HepG2 (cell line): ENCODE data around the gene LENG1. TPM values are rescaled to one million over a fixed set of nuclear protein-coding genes. Genes with fewer than 3 reads are reported as not detected.

Experiments
- CENPBD1 ChIP-seq: sonication (generic); formaldehyde crosslinking; IDR thresholded peaks from 2 replicates; pipeline ENCODE4 v1.8.0; 2022; ENCODE audit warnings: missing genetic modification reagents, low read depth, mild to moderate bottlenecking, borderline replicate concordance
- DBP ChIP-seq: sonication (generic); formaldehyde crosslinking; IDR thresholded peaks from 2 replicates; pipeline ENCODE4 v1.4.0; 2020; ENCODE audit warnings: missing genetic modification reagents; ENCODE audit errors: not compliant biosample characterization
- GATAD1 ChIP-seq: IDR thresholded peaks from 2 replicates; pipeline ENCODE4 v1.6.1; 2016; ENCODE audit warnings: missing genetic modification reagents, missing compliant biosample characterization
- HDAC1 ChIP-seq: sonication (generic); formaldehyde crosslinking; IDR thresholded peaks from 2 replicates; pipeline ENCODE4 v1.5.1; 2020; ENCODE audit warnings: mild to moderate bottlenecking, missing genetic modification reagents
- KLF13 ChIP-seq: sonication (generic); formaldehyde crosslinking; IDR thresholded peaks from 2 replicates; pipeline ENCODE4 v1.4.0; 2020; ENCODE audit warnings: mild to moderate bottlenecking, missing genetic modification reagents
- NCOA2 ChIP-seq: sonication (generic); formaldehyde crosslinking; IDR thresholded peaks from 2 replicates; pipeline ENCODE4 v1.8.0; 2022; ENCODE audit warnings: inconsistent platforms
- PHF8 ChIP-seq: sonication (generic); formaldehyde crosslinking; IDR thresholded peaks from 2 replicates; pipeline ENCODE4 v1.5.0; 2020; ENCODE audit warnings: missing genetic modification reagents
- PPARG ChIP-seq: conservative IDR thresholded peaks from 2 replicates; pipeline ENCODE4 v1.6.1; 2016; ENCODE audit warnings: missing biosample characterization, missing genetic modification reagents
- SETDB1 ChIP-seq: sonication (generic); formaldehyde crosslinking; IDR thresholded peaks from 2 replicates; pipeline ENCODE4 v1.5.1; 2020; ENCODE audit warnings: missing genetic modification reagents, mild to moderate bottlenecking, borderline replicate concordance
- SMC3 ChIP-seq: IDR thresholded peaks from 2 replicates; pipeline ENCODE4 v1.6.1; 2011; ENCODE audit warnings: low read length, improper control_type of control experiment
- THAP9 ChIP-seq: sonication (generic); formaldehyde crosslinking; IDR thresholded peaks from 2 replicates; pipeline ENCODE4; 2020; ENCODE audit warnings: missing genetic modification reagents, mild to moderate bottlenecking, borderline replicate concordance
- TIGD3 ChIP-seq: sonication (generic); formaldehyde crosslinking; IDR thresholded peaks from 2 replicates; pipeline ENCODE4 v1.5.1; 2020; ENCODE audit warnings: mild to moderate bottlenecking, missing genetic modification reagents, borderline replicate concordance
- XRCC5 ChIP-seq: fragments of 200-400 bp; formaldehyde crosslinking; optimal IDR thresholded peaks from 2 replicates; pipeline ENCODE3; 2017; ENCODE audit warnings: mild to moderate bottlenecking, low read length
- ZNF292 ChIP-seq: sonication (generic); formaldehyde crosslinking; IDR thresholded peaks from 2 replicates; pipeline ENCODE4 v1.8.1; 2022; ENCODE audit warnings: mild to moderate bottlenecking, low read depth, missing genetic modification reagents, borderline replicate concordance
- ZNF639 ChIP-seq: conservative IDR thresholded peaks from 2 replicates; pipeline ENCODE4 v1.6.1; 2018; ENCODE audit warnings: missing genetic modification reagents
- polyA plus RNA-seq, 8 experiments: library from polyadenylated mRNA; depleted of rRNA in 3 of 8; stranded (reverse) in 7 of 8; unstranded in 1 of 8; fragments of >200 nt; fragmentation: Illumina TruSeq in 4 of 8; extraction: Trizol in 4 of 8; gene quantifications; 2 replicates each; pipeline versions ENCODE4 v1.2.1 to v1.2.3, GENCODE V29; 2011 to 2016; ENCODE audit warnings: low read depth in 4 of 8, missing spikeins in 1 of 8, mixed read lengths in 1 of 8; ENCODE audit not compliant: insufficient read depth in 1 of 8
- total RNA-seq, 5 experiments: library from RNA; depleted of rRNA; stranded (reverse); fragments of >200 nt; fragmentation: Illumina TruSeq; extraction: Trizol; gene quantifications; 2 replicates each; pipeline ENCODE4 v1.2.3, GENCODE V29; 2016; ENCODE audit warnings: low read depth in 1 of 5
- TF ChIP-seq, protein P1 (sequence below): sonication (generic); formaldehyde crosslinking; IDR thresholded peaks from 2 replicates; pipeline ENCODE4 v1.4.0; 2020; ENCODE audit warnings: mild to moderate bottlenecking, missing genetic modification reagents

The LENG1 gene
- total and polyA plus RNA-seq, 2 of the 13 experiments (the other 11 are each of a cell fraction or from before 2014, with no cell fraction given), result 1.8 to 3.8 TPM

GRCh38 chr19:54137699-54138488, 21.6 kb downstream of the LENG1 start, which contains the start of gene CNOT3 (continued):
- TF ChIP-seq DBP (CRISPR knock-in tag), result no peak
- no peak for TF ChIP-seq SMC3
- no peak for TF ChIP-seq PPARG (CRISPR knock-in tag)
- TF ChIP-seq NCOA2 (CRISPR knock-in tag), result no peak
- no peak for TF ChIP-seq XRCC5
- TF ChIP-seq PHF8 (CRISPR knock-in tag), result peak; percentile 83
- no peak for TF ChIP-seq KLF13 (CRISPR knock-in tag)
- TF ChIP-seq TIGD3 (CRISPR knock-in tag), result no peak
- TF ChIP-seq THAP9, result peak; percentile 77; the same call in 1 of the 2 replicates
- TF ChIP-seq GATAD1 (CRISPR knock-in tag), result no peak
- no peak for TF ChIP-seq ZNF292 (CRISPR knock-in tag)
- no peak for TF ChIP-seq SETDB1
- TF ChIP-seq CENPBD1 (CRISPR knock-in tag), result no peak
- TF ChIP-seq, protein P1, sequence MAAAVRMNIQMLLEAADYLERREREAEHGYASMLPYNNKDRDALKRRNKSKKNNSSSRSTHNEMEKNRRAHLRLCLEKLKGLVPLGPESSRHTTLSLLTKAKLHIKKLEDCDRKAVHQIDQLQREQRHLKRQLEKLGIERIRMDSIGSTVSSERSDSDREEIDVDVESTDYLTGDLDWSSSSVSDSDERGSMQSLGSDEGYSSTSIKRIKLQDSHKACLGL, result peak; percentile 58
- TF ChIP-seq HDAC1, result no peak
- TF ChIP-seq ZNF639, result no peak; the same call in 1 of the 2 replicates
